ENCODE data around the gene ZNF282. TPM values are rescaled to one million over a fixed set of nuclear protein-coding genes. Genes with fewer than 3 reads are reported as not detected.
A peak's percentile ranks its signal among the peaks of the same experiment; 100 is the strongest.
"Not testable (repeated sequence)": the region's sequence is repeated elsewhere in the genome, so short reads cannot be mapped to it uniquely, and the experiment has no call there.

Gene ZNF282
- total RNA-seq, 1 donor from 2014 or later: 23.3 TPM

GRCh38 chr7:149226840-149227494, 31.6 kb downstream of the ZNF282 start:
- Histone ChIP-seq H3K9me3 (no peaks in the 10 kb centered on the region), H3K27me3 (no peaks in the 10 kb centered on the region), H3K4me3 (no peak overlapping the region), H3K4me1 (no peaks in the 10 kb centered on the region), H3K36me3 (peaks cover 23% of the 10 kb centered on the region), H3K27ac (no peak overlapping the region)
- intact Hi-C loops (cut with DNase I): no loop called here
- DNase-seq: no peak
- no peak for TF ChIP-seq CTCF (IDR thresholded peaks at IDR 0.05)
- ATAC-seq: no peak

- DNase-seq (no peak), ATAC-seq (no peak)
- no peaks in the 10 kb centered on the region for H3K4me1 ChIP-seq
- no peaks in the 10 kb centered on the region for H3K9me3 ChIP-seq
- no peaks in the 10 kb centered on the region for H3K27me3 ChIP-seq
- no peak overlapping the region for H3K27ac ChIP-seq
- peaks cover 16% of the 10 kb centered on the region for H3K36me3 ChIP-seq
- intact Hi-C loops (cut with DNase I): no loop called here
- H3K4me3 ChIP-seq: no peak overlapping the region
- TF ChIP-seq CTCF (IDR thresholded peaks at IDR 0.05): no peak
Observed at GRCh38 chr7:149228831-149229471, 33.6 kb downstream of the ZNF282 start.

GRCh38 chr7:149229526-149229925, 34.2 kb downstream of the ZNF282 start:
- H3K27ac ChIP-seq: no peak overlapping the region
- intact Hi-C loops (cut with DNase I): no loop called here
- peaks cover 11% of the 10 kb centered on the region for H3K36me3 ChIP-seq
- DNase-seq (no peak), ATAC-seq (peak; percentile 11)
- TF ChIP-seq CTCF (IDR thresholded peaks at IDR 0.05): no peak
- no peaks in the 10 kb centered on the region for H3K9me3 ChIP-seq
- H3K27me3 ChIP-seq: no peaks in the 10 kb centered on the region
- no peaks in the 10 kb centered on the region for H3K4me1 ChIP-seq
- no peak overlapping the region for H3K4me3 ChIP-seq

- no peak for ATAC-seq
- H3K9me3 ChIP-seq: no peaks in the 10 kb centered on the region
- intact Hi-C loops (cut with DNase I): no loop called here
- no peaks in the 10 kb centered on the region for H3K36me3 ChIP-seq
- H3K27me3 ChIP-seq: no peaks in the 10 kb centered on the region
- H3K4me3 ChIP-seq: no peak overlapping the region
- H3K27ac ChIP-seq: no peak overlapping the region
- H3K4me1 ChIP-seq: no peaks in the 10 kb centered on the region
- TF ChIP-seq CTCF (IDR thresholded peaks at IDR 0.05): no peak
- no peak for DNase-seq
Observed at GRCh38 chr7:149232362-149232761, 37.0 kb downstream of the ZNF282 start.

- H3K4me1 ChIP-seq; H3K36me3 ChIP-seq; H3K27ac ChIP-seq; intact Hi-C loops (cut with DNase I); ATAC-seq; H3K4me3 ChIP-seq; H3K9me3 ChIP-seq; DNase-seq; H3K27me3 ChIP-seq: not testable (repeated sequence)
Observed at GRCh38 chr7:149233655-149234204, 38.4 kb downstream of the ZNF282 start.

GRCh38 chr7:149237502-149237901, 42.2 kb downstream of the ZNF282 start:
- intact Hi-C loops (cut with DNase I): no loop called here
- no peak for TF ChIP-seq CTCF (IDR thresholded peaks at IDR 0.05)

More at GRCh38 chr7:149237502-149237901, 42.2 kb downstream of the ZNF282 start:
- Histone ChIP-seq H3K27me3 (no peaks in the 10 kb centered on the region), H3K27ac (no peak overlapping the region), H3K36me3 (no peaks in the 10 kb centered on the region), H3K4me3 (no peak overlapping the region), H3K9me3 (no peaks in the 10 kb centered on the region), H3K4me1 (peaks cover 16% of the 10 kb centered on the region)
- ATAC-seq: no peak
- DNase-seq: no peak
